DOHH2 (cell line): ENCODE measurements around the gene CDH26.

Experiments
- H3F3A ChIP-seq: fragments of 200-600 bp; sonication (generic), shearing (Covaris generic); 2 replicates; pipeline ENCODE4 v1.6.0; 2016; ENCODE audit warnings: antibody characterized with exemption, mild to moderate bottlenecking; ENCODE audit not compliant: control insufficient read depth, insufficient read depth
- H3K27ac ChIP-seq: fragments of 200-600 bp; sonication (generic); 2 replicates; pipeline ENCODE4 v1.5.1; 2014; ENCODE audit warnings: low read depth, mild to moderate bottlenecking, low read length, moderate library complexity
- H3K27me3 ChIP-seq: fragments of 200-600 bp; sonication (generic); 2 replicates; pipeline ENCODE4 v1.6.1; 2014; ENCODE audit warnings: mild to moderate bottlenecking, low read length, mixed read lengths; ENCODE audit not compliant: control insufficient read depth
- H3K36me3 ChIP-seq: fragments of 200-600 bp; sonication (generic); 2 replicates; pipeline ENCODE4 v1.6.1; 2014; ENCODE audit warnings: mild to moderate bottlenecking, low read length, moderate library complexity, mixed read lengths; ENCODE audit not compliant: control insufficient read depth
- H3K4me1 ChIP-seq: fragments of 200-600 bp; sonication (generic); 2 replicates; pipeline ENCODE4 v1.6.1; 2014; ENCODE audit warnings: mild to moderate bottlenecking, low read length, mixed read lengths; ENCODE audit not compliant: control insufficient read depth
- H3K4me2 ChIP-seq: fragments of 200-600 bp; sonication (generic); 2 replicates; pipeline ENCODE4 v1.6.0; 2014; ENCODE audit warnings: mild to moderate bottlenecking, low read length, moderate library complexity
- H3K4me3 ChIP-seq: fragments of 200-600 bp; sonication (generic); 2 replicates; pipeline ENCODE4 v1.5.1; 2014; ENCODE audit warnings: mild to moderate bottlenecking, low read length, mixed read lengths
- H3K79me2 ChIP-seq: fragments of 200-600 bp; sonication (generic); 2 replicates; pipeline ENCODE4 v1.6.1; 2014; ENCODE audit warnings: mild to moderate bottlenecking, low read length, mixed read lengths; ENCODE audit not compliant: control insufficient read depth
- H3K9me2 ChIP-seq: fragments of 200-600 bp; sonication (generic); replicated peaks from 2 replicates; pipeline ENCODE4 v1.6.1; 2014; ENCODE audit warnings: mild to moderate bottlenecking, low read length, mixed read lengths; ENCODE audit not compliant: control insufficient read depth
- H3K9me3 ChIP-seq: fragments of 200-600 bp; sonication (generic); 2 replicates; pipeline ENCODE4 v1.6.1; 2014; ENCODE audit warnings: antibody characterized with exemption, low read length, mixed read lengths; ENCODE audit not compliant: control insufficient read depth, insufficient read depth
- H4K20me1 ChIP-seq: fragments of 200-600 bp; sonication (generic); 2 replicates; pipeline ENCODE4 v1.6.0; 2014; ENCODE audit warnings: low read depth, mild to moderate bottlenecking, antibody characterized with exemption, low read length, moderate library complexity; ENCODE audit not compliant: control insufficient read depth, insufficient read depth
- EZH2phosphoT487 ChIP-seq: fragments of 200-600 bp; sonication (generic); IDR thresholded peaks from 2 replicates; pipeline ENCODE4 v1.6.1; 2017; ENCODE audit warnings: borderline replicate concordance, mild to moderate bottlenecking, antibody characterized with exemption, low read length, moderate library complexity, mixed read lengths
- TF ChIP-seq, protein P1 (sequence below): fragments of 200-600 bp; sonication (generic); IDR thresholded peaks from one replicate; pipeline ENCODE4 v1.5.1; 2014; ENCODE audit warnings: antibody characterized with exemption, mild to moderate bottlenecking, low read depth, low read length; ENCODE audit not compliant: poor library complexity, severe bottlenecking

Gene CDH26

GRCh38 chr20:60053125-60053817, 95.0 kb downstream of the CDH26 start:
- H4K20me1 ChIP-seq: no peaks in the 10 kb centered on the region
- H3F3A ChIP-seq: no peaks in the 10 kb centered on the region

DNA sequence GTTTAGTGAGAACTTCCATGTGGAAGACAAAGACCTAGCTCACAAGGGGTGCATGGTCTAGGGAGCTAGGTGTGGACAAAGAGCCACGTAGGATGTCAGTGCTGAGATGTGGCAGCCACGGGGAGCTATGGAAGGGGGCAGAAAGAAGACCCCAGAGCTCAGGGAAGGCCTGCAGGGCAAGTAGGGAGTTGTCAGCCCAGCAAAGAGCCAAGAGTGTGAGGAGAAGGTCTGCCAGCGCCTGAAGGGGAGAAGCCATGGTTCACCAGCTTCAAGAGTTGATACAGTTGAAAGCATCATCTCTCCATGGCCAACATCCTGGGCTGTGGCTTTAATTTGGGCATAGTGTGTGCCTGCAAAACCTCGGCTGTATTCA, 95.6 kb downstream of the CDH26 start:
- H3K36me3 ChIP-seq: no peaks in the 10 kb centered on the region
- no peak overlapping the region for H3K4me3 ChIP-seq
- no peaks in the 10 kb centered on the region for H3K9me2 ChIP-seq
- H3K4me2 ChIP-seq: no peak overlapping the region
- H3K9me3 ChIP-seq: no peaks in the 10 kb centered on the region
- TF ChIP-seq, protein P1, sequence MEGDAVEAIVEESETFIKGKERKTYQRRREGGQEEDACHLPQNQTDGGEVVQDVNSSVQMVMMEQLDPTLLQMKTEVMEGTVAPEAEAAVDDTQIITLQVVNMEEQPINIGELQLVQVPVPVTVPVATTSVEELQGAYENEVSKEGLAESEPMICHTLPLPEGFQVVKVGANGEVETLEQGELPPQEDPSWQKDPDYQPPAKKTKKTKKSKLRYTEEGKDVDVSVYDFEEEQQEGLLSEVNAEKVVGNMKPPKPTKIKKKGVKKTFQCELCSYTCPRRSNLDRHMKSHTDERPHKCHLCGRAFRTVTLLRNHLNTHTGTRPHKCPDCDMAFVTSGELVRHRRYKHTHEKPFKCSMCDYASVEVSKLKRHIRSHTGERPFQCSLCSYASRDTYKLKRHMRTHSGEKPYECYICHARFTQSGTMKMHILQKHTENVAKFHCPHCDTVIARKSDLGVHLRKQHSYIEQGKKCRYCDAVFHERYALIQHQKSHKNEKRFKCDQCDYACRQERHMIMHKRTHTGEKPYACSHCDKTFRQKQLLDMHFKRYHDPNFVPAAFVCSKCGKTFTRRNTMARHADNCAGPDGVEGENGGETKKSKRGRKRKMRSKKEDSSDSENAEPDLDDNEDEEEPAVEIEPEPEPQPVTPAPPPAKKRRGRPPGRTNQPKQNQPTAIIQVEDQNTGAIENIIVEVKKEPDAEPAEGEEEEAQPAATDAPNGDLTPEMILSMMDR: no peak
- TF ChIP-seq EZH2phosphoT487: no peak
- no peaks in the 10 kb centered on the region for H3F3A ChIP-seq
- H3K27me3 ChIP-seq: no peaks in the 10 kb centered on the region
- H3K27ac ChIP-seq: no peak overlapping the region
- H3K4me1 ChIP-seq: no peaks in the 10 kb centered on the region
- H3K79me2 ChIP-seq: no peaks in the 10 kb centered on the region
- no peaks in the 10 kb centered on the region for H4K20me1 ChIP-seq

More at GRCh38 chr20:60053125-60053817, 95.0 kb downstream of the CDH26 start:
- Histone ChIP-seq H3K4me2 (no peak overlapping the region), H3K4me3 (no peak overlapping the region), H3K36me3 (no peaks in the 10 kb centered on the region), H3K27ac (no peak overlapping the region), H3K27me3 (no peaks in the 10 kb centered on the region), H3K79me2 (no peaks in the 10 kb centered on the region), H3K9me2 (no peaks in the 10 kb centered on the region), H3K9me3 (no peaks in the 10 kb centered on the region), H3K4me1 (no peaks in the 10 kb centered on the region)
- TF ChIP-seq EZH2phosphoT487: no peak
- TF ChIP-seq, protein P1: no peak

GRCh38 chr20:60054716-60055634, 96.8 kb downstream of the CDH26 start:
- Histone ChIP-seq H3K4me2 (no peak overlapping the region), H3K4me1 (no peaks in the 10 kb centered on the region), H3K4me3 (no peak overlapping the region), H3F3A (no peaks in the 10 kb centered on the region), H3K36me3 (no peaks in the 10 kb centered on the region), H3K27me3 (no peaks in the 10 kb centered on the region), H3K27ac (no peak overlapping the region), H4K20me1 (no peaks in the 10 kb centered on the region), H3K9me3 (no peaks in the 10 kb centered on the region), H3K9me2 (no peaks in the 10 kb centered on the region), H3K79me2 (no peaks in the 10 kb centered on the region)
- no peak for TF ChIP-seq EZH2phosphoT487
- TF ChIP-seq, protein P1: no peak
